B cell (primary cell): ENCODE results near the gene RNF175.

ENCODE experiments used
- CTCF ChIP-seq: fragments of 200-600 bp; IDR thresholded peaks from one replicate; pipeline ENCODE4 v1.8.0; 2022; ENCODE audit warnings: antibody characterized with exemption, mild to moderate bottlenecking
- EZH2 ChIP-seq: IDR thresholded peaks from 2 replicates; pipeline ENCODE4 v1.6.1; 2012; ENCODE audit warnings: borderline replicate concordance, low read depth, mild to moderate bottlenecking, moderate library complexity, low read length; ENCODE audit not compliant: insufficient read depth, poor library complexity, severe bottlenecking

DNA sequence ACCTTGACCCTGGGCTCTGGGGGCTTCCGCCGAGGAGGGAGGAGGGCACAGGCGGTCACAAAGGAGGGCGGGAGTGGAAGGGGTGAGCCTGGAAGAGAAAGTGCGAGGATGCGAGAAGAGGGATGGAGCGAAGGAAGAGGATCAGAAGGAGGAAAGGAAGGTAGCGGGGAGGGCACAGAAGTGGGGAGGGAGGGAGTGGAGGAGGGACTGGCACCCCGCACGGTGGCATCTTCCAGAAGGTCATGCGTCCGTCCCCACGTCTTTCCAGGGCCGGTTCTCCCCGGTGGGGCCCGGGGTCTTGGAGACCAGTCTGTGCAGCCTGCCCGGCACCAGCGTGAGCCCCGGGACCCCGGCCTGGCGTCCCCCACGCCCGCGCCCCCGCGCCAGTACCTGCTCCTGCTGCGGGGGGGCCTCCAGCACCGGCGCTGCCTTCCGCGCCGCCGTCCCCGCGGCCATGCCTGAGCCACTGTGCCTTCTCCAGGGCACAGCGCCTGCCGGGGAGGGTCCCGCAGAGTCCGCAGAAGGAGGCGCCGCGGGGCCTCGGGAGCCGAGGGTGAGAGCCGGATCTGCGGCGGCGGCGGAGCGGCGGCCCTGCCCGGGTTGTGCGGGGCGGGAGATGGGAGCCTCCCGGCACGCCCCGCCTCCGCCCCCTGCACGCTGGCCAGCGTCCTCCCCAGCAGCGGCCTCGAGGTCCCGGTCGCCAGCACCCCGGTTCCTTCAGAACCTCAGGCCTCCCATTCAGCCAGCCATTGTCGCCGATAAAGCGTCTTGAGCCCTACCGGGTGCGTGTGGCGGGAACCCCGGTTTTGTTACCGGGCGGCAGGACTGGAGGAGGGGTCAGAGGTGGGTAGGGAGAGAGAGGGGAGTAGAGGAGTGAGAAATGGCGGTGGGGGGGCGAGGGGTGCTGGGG is at the start of gene RNF175:
- TF ChIP-seq EZH2 (no peak), CTCF (no peak)
